GM18870 (cell line): ENCODE results near the gene PDE1C.

ENCODE experiments used
- ATAC-seq: cut with Tn5 transposase; IDR thresholded peaks from one replicate; pipeline ENCODE4 v1.9.1; 2021; ENCODE audit warnings: moderate library complexity; ENCODE audit not compliant: unreplicated experiment

Gene PDE1C

DNA sequence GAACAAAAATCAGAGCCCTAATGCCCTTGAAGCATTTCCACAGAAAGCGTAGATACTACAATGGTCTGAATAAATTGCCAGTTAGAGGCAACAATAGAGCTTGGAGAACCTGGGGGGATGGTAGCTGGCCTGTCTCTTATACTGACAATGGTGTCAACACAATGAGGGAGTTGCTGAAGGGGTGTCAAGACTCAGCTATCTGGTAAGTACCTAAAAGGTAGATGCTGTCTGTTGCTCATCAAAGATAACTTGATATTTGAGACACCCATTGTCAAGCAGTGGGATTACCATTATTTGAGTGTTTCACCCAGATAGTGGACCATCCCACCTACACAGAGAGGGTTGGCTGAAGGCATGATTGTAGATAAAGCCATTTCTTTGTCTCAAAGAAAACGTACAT is 72.8 kb downstream of the PDE1C start:
- ATAC-seq = no peak

DNA sequence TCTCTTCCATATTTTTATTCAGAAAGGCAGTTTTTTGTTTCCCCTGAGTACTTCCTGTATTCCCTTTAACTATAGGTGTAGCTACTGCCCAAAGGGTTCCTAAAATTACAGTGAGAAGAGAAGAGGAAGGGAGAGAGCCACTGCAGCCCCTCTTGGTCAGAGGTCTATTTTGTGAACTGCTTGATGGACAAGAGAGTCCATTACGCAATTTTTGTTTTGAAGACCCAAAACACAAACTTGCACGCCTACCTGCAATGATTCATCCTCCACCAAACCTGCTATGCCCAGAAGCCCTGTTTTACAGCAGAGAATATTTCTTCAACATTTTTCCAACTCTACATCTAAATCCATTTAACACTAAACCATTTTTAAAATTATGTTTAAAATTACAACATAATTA is 75.1 kb downstream of the PDE1C start:
- ATAC-seq = no peak

DNA sequence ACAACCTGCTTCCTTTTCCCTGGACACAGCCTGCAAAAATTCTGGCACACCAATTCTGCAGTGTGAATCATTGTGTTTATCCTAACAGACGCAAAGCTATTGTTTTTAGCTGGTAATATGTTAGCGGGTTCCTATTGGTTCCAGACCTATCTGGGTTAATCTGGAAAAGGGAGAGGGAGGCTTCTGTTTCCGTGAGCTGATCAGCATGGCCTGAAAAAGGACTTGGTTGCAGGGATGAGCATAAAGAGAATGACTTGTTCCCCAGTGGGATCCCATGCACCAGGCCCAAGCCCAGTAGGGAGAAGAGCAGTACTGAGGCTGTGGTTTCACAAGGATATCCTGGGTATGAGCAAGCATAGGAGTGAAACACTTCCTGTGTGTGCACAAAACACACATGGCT is 78.4 kb downstream of the PDE1C start:
- ATAC-seq = no peak

DNA sequence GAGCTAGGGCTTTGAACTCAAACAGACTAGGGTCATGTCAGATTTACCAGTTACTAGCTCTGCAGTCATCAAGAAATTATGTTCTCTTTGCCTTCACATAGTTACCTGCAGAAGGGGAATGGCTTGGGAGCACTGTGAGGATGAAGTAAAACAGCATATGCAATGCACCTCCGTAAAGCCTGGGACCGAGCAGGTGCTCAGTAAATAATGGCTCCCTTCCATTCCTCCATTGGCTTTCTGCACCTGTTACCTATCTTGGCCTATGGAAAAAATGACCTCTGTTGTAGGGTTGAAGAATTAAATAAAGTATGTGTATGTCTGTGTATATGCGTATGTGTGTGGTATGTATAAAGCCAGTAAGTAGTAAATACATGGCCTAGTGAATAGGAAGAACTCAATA is 78.8 kb downstream of the PDE1C start:
- ATAC-seq = no peak

- no peak for ATAC-seq
These were observed 83.2 kb downstream of the PDE1C start for GRCh38 chr7:31986878-31987518.

DNA sequence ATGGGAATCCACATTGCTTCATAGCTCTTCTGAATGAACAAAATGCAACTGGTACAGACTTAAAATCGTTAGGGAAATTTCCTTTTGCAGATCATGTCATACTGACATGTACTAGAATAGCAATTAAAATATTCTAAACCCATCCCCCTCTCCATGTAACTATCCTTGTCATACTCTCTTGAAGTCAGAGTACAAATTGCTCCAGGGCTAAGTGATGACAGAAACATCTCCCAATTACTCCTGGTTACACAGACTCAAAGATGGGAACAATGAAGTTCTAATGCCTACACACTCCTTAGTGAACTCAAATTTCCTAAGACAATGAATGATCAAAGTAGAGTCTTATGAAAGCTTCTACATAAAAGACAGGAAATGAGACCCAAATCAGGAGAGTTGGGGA is 87.2 kb downstream of the PDE1C start:
- ATAC-seq = no peak

DNA sequence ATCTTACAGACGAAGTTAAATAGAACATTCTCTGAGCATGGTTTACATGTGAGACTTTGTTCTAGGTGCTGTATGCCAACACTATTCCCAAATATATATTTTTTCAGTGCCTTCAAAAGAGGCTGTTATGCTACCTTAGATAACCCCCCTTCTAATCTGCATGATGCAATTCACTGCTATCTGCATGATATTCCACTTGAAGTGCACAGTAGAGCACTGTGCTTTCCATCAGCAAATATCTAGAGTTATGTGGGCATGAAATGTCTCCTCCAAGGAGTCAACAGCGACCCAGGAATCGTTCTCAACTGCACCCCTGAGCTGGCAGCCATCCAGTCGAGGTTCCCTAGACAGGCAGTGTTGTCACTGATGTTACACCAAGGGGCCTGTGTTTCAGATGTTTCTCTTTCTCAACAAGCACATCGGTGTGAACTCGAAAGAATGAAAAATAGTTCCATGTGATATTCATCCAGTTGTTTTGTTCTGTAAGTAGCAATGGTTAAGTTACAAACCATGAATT is 88.3 kb downstream of the PDE1C start:
- ATAC-seq = no peak

GRCh38 chr7:31979690-31980330 is 90.4 kb downstream of the PDE1C start:
- ATAC-seq = no peak

- ATAC-seq = no peak
These were observed 94.7 kb downstream of the PDE1C start for GRCh38 chr7:31975546-31975945.

DNA sequence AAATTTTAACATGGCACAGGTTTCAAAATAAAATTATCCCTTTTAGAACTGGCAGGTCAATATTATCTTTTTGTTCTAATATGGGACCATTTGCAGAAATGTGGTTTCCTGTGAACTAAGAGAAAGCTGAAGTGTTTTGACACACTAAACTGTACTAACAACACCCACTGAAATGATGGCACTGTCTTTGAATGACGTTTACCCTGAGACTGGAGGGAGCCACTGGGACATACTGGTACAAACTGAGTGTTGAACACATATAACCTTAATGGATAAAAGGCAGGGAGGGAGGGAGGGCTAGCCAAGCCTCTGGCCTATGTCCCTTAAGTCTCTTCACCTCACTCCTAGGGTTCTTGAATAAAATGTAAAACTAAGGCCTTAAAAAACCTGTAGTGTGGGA is 95.9 kb downstream of the PDE1C start:
- ATAC-seq = no peak

- no peak for ATAC-seq
These were observed 99.0 kb downstream of the PDE1C start for GRCh38 chr7:31971049-31971667.

- no peak for ATAC-seq
These were observed 99.7 kb downstream of the PDE1C start for GRCh38 chr7:31970501-31970900.

- no peak for ATAC-seq
These were observed 106.5 kb downstream of the PDE1C start for GRCh38 chr7:31963569-31964175.

DNA sequence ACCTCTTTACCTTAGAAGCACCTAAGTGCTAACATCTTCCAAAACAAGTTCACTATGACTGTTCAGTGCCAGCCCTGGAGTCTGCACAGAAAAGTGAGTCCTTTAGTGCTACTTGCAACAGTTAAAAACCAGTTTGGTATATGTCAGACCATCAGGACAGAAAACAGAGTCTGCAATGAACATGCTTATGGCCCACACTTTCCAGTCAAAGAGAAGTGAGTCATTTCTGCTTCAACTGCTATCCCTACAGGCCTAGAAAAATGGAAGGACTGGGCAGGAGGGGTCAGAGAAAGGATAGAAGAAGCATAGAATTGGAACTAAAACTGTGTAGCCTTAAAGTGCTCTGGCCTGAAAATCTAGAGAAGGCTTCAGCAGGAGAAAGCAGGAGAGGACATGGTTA is 108.0 kb downstream of the PDE1C start:
- no peak for ATAC-seq

- ATAC-seq = no peak
These were observed 112.0 kb downstream of the PDE1C start for GRCh38 chr7:31958226-31958625.

GRCh38 chr7:31957756-31958155 is 112.5 kb downstream of the PDE1C start:
- ATAC-seq = no peak

DNA sequence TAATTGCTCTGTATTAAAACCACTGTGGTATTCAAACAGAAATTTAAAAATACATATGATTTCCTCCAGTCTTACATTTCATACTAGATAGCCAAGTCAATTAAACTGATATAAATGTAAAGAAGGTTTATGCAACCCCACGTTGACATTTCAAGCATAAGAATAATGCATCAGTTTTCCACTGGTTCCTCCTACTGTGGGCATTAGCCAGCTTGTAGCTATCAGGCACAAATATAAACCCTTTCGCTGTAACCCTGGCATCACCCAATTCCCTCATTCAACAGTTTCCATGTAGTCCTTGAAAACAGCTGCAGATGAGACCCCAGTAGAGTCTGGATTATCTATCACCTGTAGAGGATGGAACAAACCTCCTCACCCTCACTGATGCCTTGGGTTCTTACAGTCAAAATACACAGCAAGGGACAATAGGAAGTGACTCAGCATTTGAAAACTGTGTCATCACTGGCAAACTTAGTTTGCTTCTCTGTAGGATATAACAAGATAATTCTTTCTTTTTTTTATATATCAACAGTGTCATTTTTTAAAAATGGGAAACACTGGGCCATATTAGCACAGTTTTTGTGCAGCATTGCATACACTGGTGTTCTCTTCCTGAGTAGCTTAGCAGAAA is 113.0 kb downstream of the PDE1C start:
- ATAC-seq = no peak

DNA sequence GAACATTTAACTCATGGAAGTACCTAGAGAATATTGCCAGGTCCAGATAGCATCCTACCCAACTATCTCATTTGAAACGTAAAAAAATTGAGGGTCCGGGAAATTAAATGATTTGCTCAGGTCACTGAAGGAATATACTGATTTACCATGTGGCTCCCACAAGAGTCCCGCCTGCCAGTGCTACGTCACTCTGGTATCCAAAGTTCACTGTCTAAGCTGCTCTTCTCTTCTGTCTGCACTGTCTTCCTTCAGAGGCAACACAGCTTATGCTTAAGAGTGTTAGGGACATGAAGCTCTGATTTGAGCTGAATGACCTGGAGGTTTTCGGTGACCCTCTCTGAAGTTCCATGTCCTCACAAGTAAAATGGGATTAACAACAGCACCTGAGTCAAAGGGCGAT is 114.6 kb downstream of the PDE1C start:
- no peak for ATAC-seq

GRCh38 chr7:31955021-31955420 is 115.2 kb downstream of the PDE1C start:
- ATAC-seq = no peak

DNA sequence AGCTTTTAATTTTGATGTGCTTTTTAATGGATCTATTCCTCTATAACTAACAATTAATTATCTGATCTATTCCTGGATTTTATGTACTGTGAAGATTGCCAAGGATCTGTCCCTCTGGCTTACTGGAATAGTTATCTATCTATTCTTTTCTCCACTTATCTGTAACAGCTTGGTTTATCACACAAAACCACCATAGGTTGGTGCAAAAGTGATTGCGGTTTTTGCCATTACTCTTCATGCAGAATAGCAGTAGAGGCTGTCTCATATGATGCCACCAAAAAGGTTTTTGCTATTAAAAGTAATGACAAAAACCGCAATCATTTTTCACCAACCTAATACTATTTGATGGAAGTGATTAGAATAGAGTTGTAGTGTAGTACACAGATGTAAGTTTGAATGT is 115.7 kb downstream of the PDE1C start:
- ATAC-seq = no peak

DNA sequence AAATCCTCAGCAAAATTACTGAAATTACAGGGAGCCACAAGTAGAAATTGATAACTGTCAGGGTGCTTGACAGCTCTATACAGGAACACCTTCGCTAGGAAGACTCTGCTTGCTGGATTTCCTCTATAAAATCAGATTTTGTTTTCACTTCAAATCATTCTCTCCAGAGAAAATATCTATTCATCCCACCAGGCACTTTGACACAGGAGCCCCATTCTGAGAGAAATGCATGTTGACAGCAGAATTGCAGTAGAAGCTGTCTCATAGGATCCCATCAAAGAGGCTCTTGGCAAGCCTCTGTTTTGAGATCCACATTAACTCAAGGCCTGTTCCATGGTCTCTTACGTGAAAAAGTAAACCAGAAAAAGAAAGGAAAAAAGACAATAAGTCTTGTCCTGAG is 116.8 kb downstream of the PDE1C start:
- ATAC-seq = no peak
